Ovary (tissue), 9 donors: Measurements from ENCODE around the gene MGAT5. TPM values are rescaled to one million over a fixed set of nuclear protein-coding genes. Genes with fewer than 3 reads are reported as not detected.
A peak's percentile ranks its signal among the peaks of the same experiment; 100 is the strongest.

Experiments used
- DNase-seq, 5 donors: peaks; one replicate each; pipeline ENCODE4 v3.0.0-alpha.2; 2019 to 2020
- H3K27ac ChIP-seq, 2 donors: fragments of 200-600 bp; one replicate each; pipeline versions ENCODE4 v1.5.1 to v1.8.0; 2019 to 2022
- H3K27me3 ChIP-seq: fragments of 200-600 bp; one replicate; pipeline ENCODE4 v1.8.0; 2022
- H3K36me3 ChIP-seq: fragments of 200-600 bp; sonication (generic); one replicate; pipeline ENCODE4 v1.5.1; 2019
- H3K4me1 ChIP-seq: one replicate; pipeline ENCODE4 v1.8.1; 2013; ENCODE audit warnings: mild to moderate bottlenecking, moderate library complexity; ENCODE audit not compliant: insufficient read depth
- H3K4me3 ChIP-seq: fragments of 200-600 bp; sonication (generic); one replicate; pipeline ENCODE4 v1.5.1; 2017
- H3K9me3 ChIP-seq, 2 donors: fragments of 200-600 bp in 1 of 2; sonication (generic) in 1 of 2; one replicate each; pipeline versions ENCODE4 v1.5.1 to v1.8.1; 2013 to 2019; ENCODE audit warnings: mild to moderate bottlenecking in 1 of 2, moderate library complexity in 1 of 2
- CTCF ChIP-seq, 3 donors: fragments of 450-650 bp in 2 of 3; fragments of 200-600 bp in 1 of 3; IDR thresholded peaks; one replicate each; pipeline versions ENCODE4 v1.5.1 to v1.8.0; 2016 to 2022; ENCODE audit warnings: antibody characterized with exemption in 3 of 3, mild to moderate bottlenecking in 1 of 3
- EP300 ChIP-seq: sonication (generic); formaldehyde crosslinking; IDR thresholded peaks from one replicate; pipeline ENCODE4 v1.6.1; 2017; ENCODE audit warnings: antibody characterized with exemption
- POLR2A ChIP-seq: fragments of 450-650 bp; IDR thresholded peaks from one replicate; pipeline ENCODE4 v1.6.1; 2017; ENCODE audit warnings: antibody characterized with exemption, mild to moderate bottlenecking, moderate library complexity
- WGBS, 3 donors: extraction: QIAGEN DNeasy Blood & Tissue Kit in 1 of 3; methylation state at CpG; one replicate each; pipeline versions ENCODE4 v1.1.5 to v1.1.7; 2013 to 2017; 5-methylcytosine and 5-hydroxymethylcytosine counted together
- intact Hi-C, 4 donors: fragments of 100-400 bp; cut with DNase I; formaldehyde crosslinking; loops; one replicate each; pipeline versions ENCODE4 v1.11.0 to v1.15.1; 2022 to 2023
- polyA plus RNA-seq, 2 donors: library from polyadenylated mRNA; stranded (reverse); fragments of 200-250 nt in 1 of 2; fragments of 350-450 nt in 1 of 2; fragmentation: Illumina TruSeq in 1 of 2; extraction: RNeasy Lipid Tissue Mini Kit (QIAGEN cat#74804) in 1 of 2; gene quantifications; one replicate each; pipeline ENCODE4 v1.2.3, GENCODE V29; 2013 to 2014
- total RNA-seq, 7 donors: library from RNA; depleted of rRNA in 2 of 7; stranded (reverse); fragments of >200 nt in 2 of 7; fragmentation: NEBNext Ultra II Directional in 3 of 7; extraction: Animal tissue kit (Norgen Biotek cat#: 25700) in 3 of 7; gene quantifications; one replicate each; pipeline versions ENCODE4 v1.1.0 to v1.2.4, GENCODE V29; 2016 to 2023
- donor health status: DM: no; HTN: no; CAD: no; lungs with moderate emphysema.
- donor health status: DM: no; HTN: no; CAD: no.
- donor health status: Bipolar disorder and iron deficiency.
- donor health status: DM: yes; HTN: yes; CAD: no.
- donor health status: DM: no; HTN: no; CAD: no.
- donor health status: DM: yes; HTN: yes; CAD: no.

Gene MGAT5
- total and polyA plus RNA-seq, 9 donors = 11.3 to 61.2 (median 32.4) TPM

GRCh38 chr2:134344954-134345697, 91.3 kb downstream of the MGAT5 start:
- no peak overlapping the region for H3K4me3 ChIP-seq
- H3K27me3 ChIP-seq = no peaks in the 10 kb centered on the region
- intact Hi-C loops = no loop called here
- H3K9me3 ChIP-seq = no peaks in the 10 kb centered on the region
- H3K27ac ChIP-seq = no peak overlapping the region
- peaks cover 7% of the 10 kb centered on the region for H3K4me1 ChIP-seq
- 95 to 99% (median 95%) methylated on average over 9 of the region's 9 CpGs for WGBS, 3 donors
- TF ChIP-seq CTCF (IDR thresholded peaks at IDR 0.05) = no peak
- no peak for TF ChIP-seq EP300
- no peak for TF ChIP-seq POLR2A
- H3K36me3 ChIP-seq = no peaks in the 10 kb centered on the region
- DNase-seq = no peak

GRCh38 chr2:134346141-134346540, 92.3 kb downstream of the MGAT5 start:
- no peaks in the 10 kb centered on the region for H3K27me3 ChIP-seq
- no peaks in the 10 kb centered on the region for H3K36me3 ChIP-seq
- WGBS, 3 donors = 90 to 96% (median 91%) methylated on average over 4 of the region's 4 CpGs
- no peaks in the 10 kb centered on the region for H3K9me3 ChIP-seq
- DNase-seq = no peak
- H3K4me3 ChIP-seq = no peak overlapping the region
- no peak overlapping the region for H3K27ac ChIP-seq
- no peak for TF ChIP-seq EP300
- TF ChIP-seq POLR2A = no peak
- TF ChIP-seq CTCF (IDR thresholded peaks at IDR 0.05) = no peak
- intact Hi-C loops = loop anchor here in 1 of 4 donors (2.0 kb wide), 1 partner anchor 41 kb away; no protein-coding TSS in a partner anchor
- H3K4me1 ChIP-seq = peaks cover 7% of the 10 kb centered on the region

GRCh38 chr2:134347756-134348155, 93.9 kb downstream of the MGAT5 start:
- intact Hi-C loops = loop anchor here in 1 of 4 donors (2.0 kb wide), 1 partner anchor 43 kb away; no protein-coding TSS in a partner anchor
- no peaks in the 10 kb centered on the region for H3K36me3 ChIP-seq
- WGBS, 3 donors = 6 to 23% (median 8%) methylated on average over 3 of the region's 3 CpGs
- no peak for DNase-seq
- no peaks in the 10 kb centered on the region for H3K9me3 ChIP-seq
- TF ChIP-seq POLR2A = no peak
- TF ChIP-seq EP300 = no peak
- no peak for TF ChIP-seq CTCF (IDR thresholded peaks at IDR 0.05)
- peaks cover 7% of the 10 kb centered on the region for H3K4me1 ChIP-seq
- peak overlapping the region in 1 of 2 donors; percentile 68 for H3K27ac ChIP-seq
- no peak overlapping the region for H3K4me3 ChIP-seq
- no peaks in the 10 kb centered on the region for H3K27me3 ChIP-seq

- Histone ChIP-seq H3K36me3 (no peaks in the 10 kb centered on the region), H3K27me3 (no peaks in the 10 kb centered on the region), H3K4me1 (peaks cover 7% of the 10 kb centered on the region), H3K27ac (peak overlapping the region in 1 of 2 donors; percentile 68), H3K4me3 (no peak overlapping the region), H3K9me3 (no peaks in the 10 kb centered on the region)
- TF ChIP-seq POLR2A (no peak), EP300 (no peak), CTCF (IDR thresholded peaks at IDR 0.05) (no peak)
- DNase-seq = no peak
- WGBS, 3 donors = 5 to 30% (median 12%) methylated on average over 4 of the region's 4 CpGs
- intact Hi-C loops = no loop called here
Observed at GRCh38 chr2:134348239-134348638, 94.4 kb downstream of the MGAT5 start.
